ENCODE data around the gene TUSC2. TPM values are rescaled to one million over a fixed set of nuclear protein-coding genes. Genes with fewer than 3 reads are reported as not detected.
"Not testable (repeated sequence)": the region's sequence is repeated elsewhere in the genome, so short reads cannot be mapped to it uniquely, and the experiment has no call there.

TUSC2 gene
- total and polyA plus RNA-seq, 9 donors = 12.8 to 19.2 (median 17.0) TPM

GRCh38 chr3:50319181-50319893 lies 8.7 kb downstream of the TUSC2 start:
- peaks cover 51% of the 10 kb centered on the region for H3K36me3 ChIP-seq (ENCODE audit: control insufficient read depth, insufficient read depth, low read length)
- no peaks in the 10 kb centered on the region for H3K9me3 ChIP-seq (replicated peaks; ENCODE audit: control insufficient read depth, low read depth, low read length)
- H3K4me3 ChIP-seq (ENCODE audit: low read length) = peak overlapping the region; percentile 0
- no peak overlapping the region for H3K27ac ChIP-seq (ENCODE audit: low read length)
- H3K4me1 ChIP-seq (ENCODE audit: control insufficient read depth, insufficient read depth, low read length) = peaks cover 62% of the 10 kb centered on the region
- DNase-seq = peak; percentile 10
- no peaks in the 10 kb centered on the region for H3K27me3 ChIP-seq (ENCODE audit: control insufficient read depth, insufficient read depth, low read length)
- WGBS (ENCODE audit: insufficient coverage) = 91% methylated on average over 11 of the region's 16 CpGs

- H3K27me3 ChIP-seq (ENCODE audit: control insufficient read depth, insufficient read depth, low read length) = no peaks in the 10 kb centered on the region
- no peak overlapping the region for H3K27ac ChIP-seq (ENCODE audit: low read length)
- H3K4me1 ChIP-seq (ENCODE audit: control insufficient read depth, insufficient read depth, low read length) = peaks cover 55% of the 10 kb centered on the region
- 76% methylated on average over 10 of the region's 10 CpGs for WGBS (ENCODE audit: insufficient coverage)
- no peak overlapping the region for H3K4me3 ChIP-seq (ENCODE audit: low read length)
- no peak for DNase-seq
- H3K36me3 ChIP-seq (ENCODE audit: control insufficient read depth, insufficient read depth, low read length) = peaks cover 52% of the 10 kb centered on the region
- no peaks in the 10 kb centered on the region for H3K9me3 ChIP-seq (replicated peaks; ENCODE audit: control insufficient read depth, low read depth, low read length)
Observed at GRCh38 chr3:50318615-50319014, 9.4 kb downstream of the TUSC2 start.

GRCh38 chr3:50318163-50318562 lies 9.9 kb downstream of the TUSC2 start:
- DNase-seq = no peak
- Histone ChIP-seq H3K9me3 (replicated peaks; ENCODE audit: control insufficient read depth, low read depth, low read length) (no peaks in the 10 kb centered on the region), H3K27me3 (ENCODE audit: control insufficient read depth, insufficient read depth, low read length) (no peaks in the 10 kb centered on the region), H3K4me3 (ENCODE audit: low read length) (no peak overlapping the region), H3K36me3 (ENCODE audit: control insufficient read depth, insufficient read depth, low read length) (peaks cover 52% of the 10 kb centered on the region), H3K4me1 (ENCODE audit: control insufficient read depth, insufficient read depth, low read length) (peaks cover 51% of the 10 kb centered on the region), H3K27ac (ENCODE audit: low read length) (no peak overlapping the region)
- WGBS (ENCODE audit: insufficient coverage) = 90% methylated on average over 9 of the region's 11 CpGs

- Histone ChIP-seq H3K4me1 (ENCODE audit: control insufficient read depth, insufficient read depth, low read length) (peaks cover 43% of the 10 kb centered on the region), H3K4me3 (ENCODE audit: low read length) (no peak overlapping the region), H3K36me3 (ENCODE audit: control insufficient read depth, insufficient read depth, low read length) (peaks cover 52% of the 10 kb centered on the region), H3K9me3 (replicated peaks; ENCODE audit: control insufficient read depth, low read depth, low read length) (no peaks in the 10 kb centered on the region), H3K27me3 (ENCODE audit: control insufficient read depth, insufficient read depth, low read length) (no peaks in the 10 kb centered on the region), H3K27ac (ENCODE audit: low read length) (no peak overlapping the region)
- no peak for DNase-seq
- 53% methylated on average over 2 of the region's 6 CpGs for WGBS (ENCODE audit: insufficient coverage)
Observed at GRCh38 chr3:50317300-50317699, 10.7 kb downstream of the TUSC2 start.

GRCh38 chr3:50316657-50317242 lies 11.3 kb downstream of the TUSC2 start:
- Histone ChIP-seq H3K36me3 (ENCODE audit: control insufficient read depth, insufficient read depth, low read length) (peaks cover 52% of the 10 kb centered on the region), H3K9me3 (replicated peaks; ENCODE audit: control insufficient read depth, low read depth, low read length) (no peaks in the 10 kb centered on the region), H3K4me1 (ENCODE audit: control insufficient read depth, insufficient read depth, low read length) (peaks cover 37% of the 10 kb centered on the region), H3K27ac (ENCODE audit: low read length) (no peak overlapping the region), H3K4me3 (ENCODE audit: low read length) (no peak overlapping the region), H3K27me3 (ENCODE audit: control insufficient read depth, insufficient read depth, low read length) (no peaks in the 10 kb centered on the region)
- no peak for DNase-seq
- 63% methylated on average over 7 of the region's 9 CpGs for WGBS (ENCODE audit: insufficient coverage)

GRCh38 chr3:50314816-50315215 lies 13.2 kb downstream of the TUSC2 start:
- Histone ChIP-seq H3K27me3 (ENCODE audit: control insufficient read depth, insufficient read depth, low read length) (no peaks in the 10 kb centered on the region), H3K9me3 (replicated peaks; ENCODE audit: control insufficient read depth, low read depth, low read length) (no peaks in the 10 kb centered on the region), H3K36me3 (ENCODE audit: control insufficient read depth, insufficient read depth, low read length) (peaks cover 50% of the 10 kb centered on the region), H3K4me3 (ENCODE audit: low read length) (no peak overlapping the region), H3K27ac (ENCODE audit: low read length) (no peak overlapping the region), H3K4me1 (ENCODE audit: control insufficient read depth, insufficient read depth, low read length) (peaks cover 26% of the 10 kb centered on the region)
- whole genome bisulfite sequencing (ENCODE audit: insufficient coverage) = 100% methylated on average over 2 of the region's 4 CpGs
- no peak for DNase-seq

- H3K9me3 ChIP-seq (replicated peaks; ENCODE audit: control insufficient read depth, low read depth, low read length) = no peaks in the 10 kb centered on the region
- H3K4me1 ChIP-seq (ENCODE audit: control insufficient read depth, insufficient read depth, low read length) = peaks cover 22% of the 10 kb centered on the region
- no peak for DNase-seq
- no peak overlapping the region for H3K27ac ChIP-seq (ENCODE audit: low read length)
- H3K27me3 ChIP-seq (ENCODE audit: control insufficient read depth, insufficient read depth, low read length) = no peaks in the 10 kb centered on the region
- peaks cover 48% of the 10 kb centered on the region for H3K36me3 ChIP-seq (ENCODE audit: control insufficient read depth, insufficient read depth, low read length)
- no peak overlapping the region for H3K4me3 ChIP-seq (ENCODE audit: low read length)
- 83% methylated on average over 3 of the region's 3 CpGs for WGBS (ENCODE audit: insufficient coverage)
Observed at GRCh38 chr3:50314342-50314741, 13.7 kb downstream of the TUSC2 start.

- not testable (repeated sequence) for H3K4me1 ChIP-seq (ENCODE audit: control insufficient read depth, insufficient read depth, low read length); H3K4me3 ChIP-seq (ENCODE audit: low read length); H3K27ac ChIP-seq (ENCODE audit: low read length); DNase-seq; H3K27me3 ChIP-seq (ENCODE audit: control insufficient read depth, insufficient read depth, low read length); H3K9me3 ChIP-seq (replicated peaks; ENCODE audit: control insufficient read depth, low read depth, low read length)
- no CpG with 5 or more reads among the region's 32 CpGs for WGBS (ENCODE audit: insufficient coverage)
- peaks cover 25% of the 10 kb centered on the region for H3K36me3 ChIP-seq (ENCODE audit: control insufficient read depth, insufficient read depth, low read length)
Observed at GRCh38 chr3:50312041-50312440, 16.0 kb downstream of the TUSC2 start.

- no peaks in the 10 kb centered on the region for H3K27me3 ChIP-seq (ENCODE audit: control insufficient read depth, insufficient read depth, low read length)
- peak; percentile 7 for DNase-seq
- no peak overlapping the region for H3K4me3 ChIP-seq (ENCODE audit: low read length)
- no peak overlapping the region for H3K27ac ChIP-seq (ENCODE audit: low read length)
- peaks cover 5% of the 10 kb centered on the region for H3K9me3 ChIP-seq (replicated peaks; ENCODE audit: control insufficient read depth, low read depth, low read length)
- H3K36me3 ChIP-seq (ENCODE audit: control insufficient read depth, insufficient read depth, low read length) = peaks cover 3% of the 10 kb centered on the region
- peaks cover 33% of the 10 kb centered on the region for H3K4me1 ChIP-seq (ENCODE audit: control insufficient read depth, insufficient read depth, low read length)
Observed at GRCh38 chr3:50304601-50305000, 23.4 kb downstream of the TUSC2 start.

- WGBS (ENCODE audit: insufficient coverage) = 36% methylated on average over 8 of the region's 14 CpGs
- Histone ChIP-seq H3K27ac (ENCODE audit: low read length) (peak within 1 kb of the TSS; percentile 65), H3K4me1 (ENCODE audit: control insufficient read depth, insufficient read depth, low read length) (peaks cover 42% of the 10 kb centered on the region), H3K36me3 (ENCODE audit: control insufficient read depth, insufficient read depth, low read length) (no peaks in the 10 kb centered on the region), H3K4me3 (ENCODE audit: low read length) (no peak within 1 kb of the TSS), H3K9me3 (replicated peaks; ENCODE audit: control insufficient read depth, low read depth, low read length) (peaks cover 5% of the 10 kb centered on the region), H3K27me3 (ENCODE audit: control insufficient read depth, insufficient read depth, low read length) (no peaks in the 10 kb centered on the region)
- peak; percentile 83 for DNase-seq
Observed at GRCh38 chr3:50303013-50303815, 24.8 kb downstream of the TUSC2 start, which contains the start of gene HYAL1. HYAL1 (minus strand) TSS chr3:50303574; CDS start chr3:50302956, 618 bp downstream.
